ENCODE data around the gene TCP1.
"Not testable (repeated sequence)": the region's sequence is repeated elsewhere in the genome, so short reads cannot be mapped to it uniquely, and the experiment has no call there.

The TCP1 gene

DNA sequence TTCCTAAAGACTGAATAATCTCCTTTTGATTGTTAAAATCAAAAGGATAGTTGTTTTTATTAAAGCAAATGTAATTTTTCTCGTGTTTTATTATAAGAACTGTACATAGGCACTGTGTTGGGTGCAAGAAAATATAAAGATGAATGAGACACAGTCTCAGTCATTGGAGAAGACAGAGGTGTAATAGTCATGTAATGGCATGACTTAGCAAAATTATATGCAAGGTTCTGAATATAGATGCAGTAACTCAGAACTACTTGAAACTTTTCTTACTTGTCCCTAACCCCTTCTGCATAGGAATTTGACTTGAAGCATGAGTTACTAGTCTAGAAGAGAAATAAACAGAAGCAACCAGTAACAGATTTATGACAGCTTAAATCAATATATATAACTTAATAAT lies 47.2 kb downstream of the TCP1 start:
- TF ChIP-seq CTCF (conservative IDR thresholded peaks at IDR 0.05) (no peak), ZFX (IDR thresholded peaks at IDR 0.05) (no peak)
- no peak overlapping the region for H3K27ac ChIP-seq

DNA sequence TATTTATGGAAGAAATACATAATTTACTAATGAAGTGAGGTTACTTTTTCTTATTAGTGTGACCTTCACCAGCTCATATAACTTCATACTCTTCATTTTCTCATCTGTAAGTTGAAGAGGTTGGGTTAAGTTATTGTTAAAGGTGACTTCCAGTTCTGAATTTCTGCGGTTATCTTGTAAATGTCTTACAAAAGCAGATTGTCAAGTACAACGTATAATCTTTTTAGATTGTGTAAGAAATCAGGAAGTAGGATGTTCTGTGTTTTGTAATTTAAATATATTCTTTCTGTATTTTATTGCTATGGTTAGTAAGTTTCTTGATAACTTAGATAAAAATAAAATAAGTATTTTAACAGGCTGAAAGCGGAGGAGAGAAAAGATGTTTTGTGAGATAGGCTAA lies 50.1 kb downstream of the TCP1 start:
- no peak overlapping the region for H3K27ac ChIP-seq
- no peak for TF ChIP-seq ZFX (IDR thresholded peaks at IDR 0.05)
- no peak for TF ChIP-seq CTCF (conservative IDR thresholded peaks at IDR 0.05)

DNA sequence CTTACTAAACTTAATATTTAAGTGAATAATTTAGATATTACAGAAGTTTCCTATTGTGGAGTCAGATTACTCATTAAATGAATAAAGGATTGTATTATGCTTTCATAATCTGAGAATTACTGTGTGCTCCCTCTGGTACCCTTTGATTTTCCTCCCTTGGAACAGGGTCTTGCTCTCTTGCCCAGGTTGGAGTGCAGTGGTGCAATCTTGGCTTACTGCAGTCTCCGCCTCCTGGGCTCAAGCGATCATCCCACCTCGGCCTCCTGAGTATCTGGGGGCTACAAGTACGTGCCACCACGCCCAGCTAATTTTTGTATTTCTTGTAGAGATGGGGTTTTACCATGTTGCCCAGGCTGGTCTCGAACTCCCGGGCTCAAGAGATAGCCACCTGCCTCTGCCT lies 52.5 kb downstream of the TCP1 start:
- no peak for TF ChIP-seq ZFX (IDR thresholded peaks at IDR 0.05)
- no peak for TF ChIP-seq CTCF (conservative IDR thresholded peaks at IDR 0.05)
- no peak overlapping the region for H3K27ac ChIP-seq

DNA sequence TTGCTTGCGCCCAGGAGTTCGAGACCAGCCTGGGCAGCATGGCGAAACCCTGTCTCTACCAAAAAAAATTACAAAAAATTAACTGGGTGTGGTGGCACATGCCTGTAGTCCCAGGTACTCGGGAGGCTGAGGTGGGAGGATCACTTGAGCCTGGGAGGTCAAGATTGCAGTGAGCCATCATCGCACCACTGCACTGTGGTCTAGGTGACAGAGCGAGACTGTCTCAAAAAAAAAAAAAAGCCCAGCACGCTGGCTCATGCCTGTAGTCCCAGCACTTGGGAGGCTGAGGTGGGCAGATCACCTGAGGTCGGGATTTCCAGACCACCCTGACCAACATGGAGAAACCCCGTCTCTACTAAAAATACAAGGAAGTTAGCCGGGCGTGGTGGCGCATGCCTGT lies 56.0 kb downstream of the TCP1 start:
- H3K27ac ChIP-seq: not testable (repeated sequence)

GRCh38 chr6:159732550-159732949 lies 56.9 kb downstream of the TCP1 start:
- H3K27ac ChIP-seq: not testable (repeated sequence)

DNA sequence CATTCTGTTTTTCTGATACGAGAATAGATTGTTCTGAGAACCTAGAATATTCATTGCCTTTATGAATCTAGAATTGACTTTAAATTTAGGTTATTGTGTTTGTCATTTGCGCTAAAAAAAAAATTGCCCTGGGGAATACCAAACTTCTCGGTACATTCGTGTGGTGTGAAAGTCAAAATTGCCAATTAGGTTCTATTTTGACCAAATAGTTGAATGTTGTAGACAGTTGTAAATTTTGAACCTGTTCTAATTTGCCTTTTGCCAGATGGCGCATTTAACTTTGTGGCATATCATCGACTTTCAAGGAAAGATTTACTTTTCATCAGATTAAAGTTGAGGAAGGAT lies 59.1 kb downstream of the TCP1 start:
- H3K27ac ChIP-seq: no peak overlapping the region
- TF ChIP-seq ZFX (IDR thresholded peaks at IDR 0.05): no peak
- no peak for TF ChIP-seq CTCF (conservative IDR thresholded peaks at IDR 0.05)

GRCh38 chr6:159729598-159730331 lies 59.6 kb downstream of the TCP1 start:
- no peak overlapping the region for H3K27ac ChIP-seq
- TF ChIP-seq ZFX (IDR thresholded peaks at IDR 0.05) (no peak), CTCF (conservative IDR thresholded peaks at IDR 0.05) (no peak)

GRCh38 chr6:159728531-159728964 lies 60.9 kb downstream of the TCP1 start:
- H3K27ac ChIP-seq: no peak overlapping the region
- TF ChIP-seq CTCF (conservative IDR thresholded peaks at IDR 0.05) (no peak), ZFX (IDR thresholded peaks at IDR 0.05) (no peak)
